HS-27A (cell line): ENCODE results near the gene MAP3K5.

Experiments
- DNase-seq: peaks from one replicate; pipeline ENCODE4 v3.0.0-alpha.2; 2012; ENCODE audit warnings: low read depth, missing footprints

The MAP3K5 gene

DNA sequence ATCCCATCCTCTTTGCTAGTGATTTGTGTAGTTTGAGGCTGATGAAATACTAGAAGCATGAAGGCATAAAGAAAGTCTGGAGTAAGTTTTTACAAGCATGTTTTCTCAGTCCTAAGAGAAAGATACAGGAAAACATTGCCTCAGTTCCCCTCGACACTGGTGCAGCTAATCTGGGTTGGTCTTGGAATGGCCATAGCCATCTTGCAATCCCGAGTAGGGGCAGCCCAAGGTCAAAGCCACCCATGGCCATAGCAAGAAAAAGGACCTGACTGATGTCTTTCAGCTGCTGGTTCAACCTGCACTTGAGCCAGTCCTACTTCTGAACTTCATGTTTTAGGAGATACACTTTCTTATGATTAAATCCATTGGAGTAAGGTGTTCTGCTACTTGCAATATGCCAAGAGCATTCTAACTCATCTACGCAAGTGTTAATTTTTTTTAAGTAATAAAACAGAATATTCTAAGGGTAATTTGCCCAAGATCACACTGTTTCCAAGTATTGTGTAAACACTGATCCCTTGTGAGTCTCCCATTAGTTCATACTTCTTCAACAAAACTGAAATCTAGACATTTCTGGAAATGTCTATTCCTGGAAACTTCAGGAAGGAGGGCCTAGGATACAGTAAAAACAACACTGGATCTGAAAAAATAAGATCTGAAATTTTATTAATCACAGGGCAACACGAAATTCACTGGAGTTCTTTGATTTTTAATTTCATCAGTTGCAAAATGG is 108.9 kb downstream of the MAP3K5 start:
- no peak for DNase-seq

- DNase-seq, result no peak
These were observed 110.0 kb downstream of the MAP3K5 start for GRCh38 chr6:136682292-136682691.

DNA sequence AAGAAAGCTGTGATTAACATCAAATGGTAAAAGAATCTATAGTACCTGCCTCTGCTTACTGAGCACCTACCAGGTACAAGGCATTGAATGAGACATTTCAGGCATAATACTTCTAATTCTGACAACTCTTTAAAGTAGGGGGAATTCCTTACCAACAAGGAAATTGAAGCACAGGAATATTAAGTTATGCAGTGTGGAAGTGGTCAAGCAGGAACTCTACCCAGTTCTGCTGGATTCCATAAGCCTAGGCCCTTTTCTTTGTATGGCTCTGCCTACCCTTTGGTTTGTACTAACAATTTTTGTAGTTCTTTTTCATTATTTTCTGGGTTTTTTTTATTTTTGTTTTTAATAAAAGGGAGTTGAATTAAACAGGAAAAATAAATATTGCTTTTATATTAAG is 114.5 kb downstream of the MAP3K5 start:
- no peak for DNase-seq

DNA sequence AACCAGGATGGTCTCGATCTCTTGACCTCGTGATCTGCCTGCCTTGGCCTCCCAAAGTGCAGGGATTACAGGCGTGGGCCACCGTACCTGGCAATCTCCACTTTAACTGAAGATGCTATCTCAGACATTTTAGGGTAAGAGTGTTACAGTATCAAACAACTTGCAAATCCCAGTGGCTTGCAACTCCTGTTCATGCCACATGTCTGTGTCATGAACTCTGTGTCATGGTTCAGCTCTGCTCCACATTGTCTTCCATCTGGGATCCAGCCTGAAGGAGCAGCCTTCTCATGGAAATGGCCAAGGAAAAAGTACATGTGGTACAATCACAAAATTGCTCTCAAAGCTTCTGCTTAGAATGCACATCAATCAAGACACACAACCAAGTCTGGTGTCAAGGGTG is 114.9 kb downstream of the MAP3K5 start:
- no peak for DNase-seq

- DNase-seq, result no peak
These were observed 116.2 kb downstream of the MAP3K5 start for GRCh38 chr6:136676075-136676474.

DNA sequence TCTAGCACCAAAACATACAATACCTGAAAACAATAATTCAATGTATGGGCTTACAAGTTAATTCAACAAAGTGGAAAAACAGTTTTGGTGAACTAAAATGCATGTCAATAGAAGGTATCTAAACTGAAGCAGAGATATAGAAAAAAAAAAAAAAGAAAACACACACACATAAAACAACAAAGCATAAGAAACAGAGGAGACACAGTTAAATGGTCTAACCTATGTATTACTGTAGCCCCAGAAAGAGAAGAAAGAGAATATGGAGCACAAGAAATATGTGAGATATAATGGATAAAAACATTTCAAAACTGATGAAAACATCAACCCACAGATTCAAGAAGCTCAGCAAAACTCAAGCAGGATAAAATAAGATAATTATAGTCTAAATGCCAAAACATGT is 118.7 kb downstream of the MAP3K5 start:
- no peak for DNase-seq

- DNase-seq, result no peak
These were observed 120.1 kb downstream of the MAP3K5 start for GRCh38 chr6:136672144-136672543.

GRCh38 chr6:136669299-136669699 is 123.0 kb downstream of the MAP3K5 start:
- no peak for DNase-seq

DNA sequence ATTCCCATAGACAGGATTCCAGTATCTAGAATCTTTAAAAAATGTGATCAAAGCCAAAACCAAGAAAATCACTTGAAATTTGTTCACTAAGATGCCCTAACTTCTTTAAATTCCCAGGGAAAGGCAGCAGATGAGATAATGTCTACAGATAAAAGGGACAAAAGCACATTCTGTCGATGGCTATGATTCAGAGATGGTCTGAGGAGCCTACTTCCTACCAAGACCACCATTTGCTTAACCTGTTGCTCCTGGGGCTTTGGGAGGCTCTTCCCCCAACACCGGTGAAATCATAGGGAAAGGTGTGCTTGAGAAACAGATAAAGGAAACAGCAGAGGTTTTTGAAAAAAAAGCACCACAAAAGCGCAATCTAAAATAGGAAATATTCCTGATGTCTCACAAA is 123.7 kb downstream of the MAP3K5 start:
- no peak for DNase-seq

- DNase-seq, result no peak
These were observed 126.2 kb downstream of the MAP3K5 start for GRCh38 chr6:136666041-136666440.

DNA sequence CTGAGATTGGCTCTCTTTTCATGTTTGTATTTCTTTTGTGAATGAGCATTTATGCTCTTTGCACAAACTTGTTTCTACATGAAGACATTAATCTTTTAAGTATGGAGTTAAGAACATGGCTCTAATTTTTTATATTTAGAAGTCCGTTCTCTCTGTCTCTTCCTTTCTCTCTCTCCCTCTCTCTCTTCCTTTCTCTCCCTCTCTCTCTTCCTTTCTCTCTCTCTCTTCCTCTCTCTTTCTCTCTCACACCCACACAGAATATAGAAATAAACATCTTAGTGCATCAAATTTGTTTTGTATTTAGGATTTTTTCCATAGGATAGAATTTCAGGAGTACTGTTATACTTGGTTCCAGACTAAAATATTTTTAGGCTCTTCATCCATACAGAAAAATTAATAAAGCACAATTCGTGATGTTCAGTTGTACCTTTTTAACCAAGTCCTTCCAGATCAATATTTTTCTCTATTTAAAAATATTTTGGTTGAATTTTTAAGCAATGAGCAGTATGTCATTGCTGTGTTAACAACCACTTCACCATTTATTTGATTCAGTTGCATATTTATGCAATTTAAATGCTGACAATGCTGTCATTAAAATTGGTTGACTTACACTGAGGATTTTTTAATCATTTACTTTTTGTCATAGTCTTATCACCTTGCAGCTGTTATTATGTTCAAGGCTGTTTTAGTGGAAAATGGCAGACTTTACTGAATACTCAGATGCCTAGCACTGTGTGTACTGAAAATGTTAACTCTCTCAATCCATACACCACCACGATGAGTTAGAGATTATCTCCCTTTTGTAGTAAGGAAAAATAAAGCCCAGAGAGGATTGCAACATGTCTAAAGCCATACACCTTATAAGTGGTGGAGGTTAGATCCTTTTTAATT is 129.7 kb downstream of the MAP3K5 start:
- no peak for DNase-seq

DNA sequence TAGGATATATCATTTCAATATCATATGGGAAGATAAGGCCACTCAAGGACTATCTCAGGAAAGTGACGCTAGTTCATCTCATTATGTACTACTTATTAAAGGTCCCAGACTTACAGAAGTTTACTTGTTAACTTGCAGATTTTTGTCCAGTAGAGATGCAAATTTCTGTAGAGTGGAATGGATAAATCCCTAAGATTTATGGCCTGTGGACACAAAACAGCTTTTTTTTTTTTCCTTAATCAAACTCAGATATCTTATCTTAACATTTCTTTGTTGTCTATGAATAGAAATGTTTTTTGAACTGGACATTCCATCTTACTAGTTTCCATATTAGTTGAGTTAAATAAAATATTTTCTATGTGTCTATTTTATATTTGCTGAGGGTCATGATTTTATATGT is 131.6 kb downstream of the MAP3K5 start:
- no peak for DNase-seq

- no peak for DNase-seq
These were observed 132.2 kb downstream of the MAP3K5 start for GRCh38 chr6:136659991-136660499.

DNA sequence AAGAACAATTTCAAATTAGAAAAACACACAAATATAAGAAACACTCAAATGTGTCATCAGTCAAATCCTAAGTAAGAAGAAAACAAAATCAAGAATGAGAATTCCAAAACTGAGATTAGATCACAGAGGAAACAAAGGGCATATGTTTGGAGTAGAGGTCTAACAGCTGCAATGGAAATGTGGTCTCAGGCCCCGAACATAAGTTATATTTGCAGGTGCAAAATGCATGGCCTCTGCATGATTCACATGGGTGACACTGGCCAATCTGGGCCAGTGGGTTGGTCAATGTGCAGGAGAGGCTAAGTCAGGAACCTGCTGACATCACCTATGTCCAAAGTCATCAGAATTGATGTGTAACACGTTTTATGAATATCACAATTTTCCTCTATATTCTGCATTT is 133.6 kb downstream of the MAP3K5 start:
- no peak for DNase-seq

DNA sequence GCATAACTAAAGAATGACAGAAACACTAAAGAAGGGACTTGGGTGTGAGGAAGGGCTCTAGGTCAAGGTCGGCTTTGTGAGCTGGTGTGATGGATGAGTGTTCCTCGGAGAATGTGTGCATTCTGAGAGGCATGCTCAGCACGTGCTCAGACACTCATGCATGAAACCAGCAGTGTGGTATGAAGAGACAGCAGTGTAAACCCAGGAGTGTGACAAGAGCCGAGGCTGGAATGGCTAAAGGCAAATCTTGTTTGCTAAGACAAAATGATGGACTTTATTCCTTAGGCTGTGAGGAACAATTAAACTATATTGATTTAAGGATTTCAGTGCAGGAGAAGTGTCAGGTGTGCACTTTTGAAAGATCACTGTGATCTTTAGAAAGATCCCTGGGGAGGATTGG is 134.6 kb downstream of the MAP3K5 start:
- DNase-seq, result no peak

DNA sequence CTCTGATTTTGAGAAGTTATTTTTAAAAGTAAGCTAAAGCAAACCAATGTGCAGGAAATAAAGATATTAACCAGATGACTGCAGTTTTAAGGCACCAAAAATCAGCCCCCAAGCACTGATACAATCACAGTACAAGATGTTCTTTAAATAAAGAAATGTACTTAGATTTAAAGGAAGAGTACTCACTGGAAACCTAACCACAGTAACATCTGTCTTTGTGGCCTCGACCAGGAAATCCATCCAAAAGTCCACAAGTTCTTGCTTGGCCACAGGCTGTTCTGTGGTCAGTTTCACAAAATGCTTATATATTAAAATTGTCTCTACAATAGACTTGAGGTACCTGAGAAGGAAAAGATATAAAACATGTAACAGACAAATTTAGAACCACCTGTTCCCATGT is 136.2 kb downstream of the MAP3K5 start:
- no peak for DNase-seq

DNA sequence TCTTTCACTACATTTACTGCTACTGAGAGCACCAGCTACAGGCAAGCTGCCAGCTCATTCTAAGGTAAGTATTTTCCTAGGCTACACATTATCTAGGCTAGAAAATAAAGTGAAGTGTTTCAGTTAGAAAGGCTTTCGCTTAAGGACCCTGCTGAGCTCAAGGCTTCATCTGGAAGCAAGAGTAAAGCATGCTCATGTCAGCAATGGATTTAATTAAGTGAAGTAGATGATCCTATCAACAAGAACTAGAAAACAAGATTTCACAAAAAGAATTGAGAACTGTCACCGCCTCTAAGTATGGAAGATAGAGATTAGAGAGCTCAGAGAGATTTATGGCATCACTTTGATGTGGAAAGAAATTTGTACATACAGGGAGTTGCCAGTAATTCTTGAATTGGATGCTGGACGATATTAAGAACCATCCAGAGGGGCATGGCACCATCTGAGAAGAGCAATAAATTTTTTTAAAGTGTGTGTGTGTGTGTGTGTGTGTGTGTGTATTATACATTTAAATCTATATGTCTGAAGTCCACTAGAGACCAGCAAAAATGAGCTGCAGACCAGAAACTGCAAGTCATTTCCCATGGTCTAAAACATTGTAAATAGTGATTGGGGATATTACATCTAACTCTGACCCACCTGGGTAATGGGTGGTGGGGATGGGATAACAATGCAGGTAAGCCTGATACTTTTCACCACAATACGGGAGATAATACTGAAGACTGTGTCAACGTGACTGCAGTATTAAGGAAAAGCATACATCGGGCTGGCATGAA is 136.8 kb downstream of the MAP3K5 start:
- DNase-seq, result no peak

DNA sequence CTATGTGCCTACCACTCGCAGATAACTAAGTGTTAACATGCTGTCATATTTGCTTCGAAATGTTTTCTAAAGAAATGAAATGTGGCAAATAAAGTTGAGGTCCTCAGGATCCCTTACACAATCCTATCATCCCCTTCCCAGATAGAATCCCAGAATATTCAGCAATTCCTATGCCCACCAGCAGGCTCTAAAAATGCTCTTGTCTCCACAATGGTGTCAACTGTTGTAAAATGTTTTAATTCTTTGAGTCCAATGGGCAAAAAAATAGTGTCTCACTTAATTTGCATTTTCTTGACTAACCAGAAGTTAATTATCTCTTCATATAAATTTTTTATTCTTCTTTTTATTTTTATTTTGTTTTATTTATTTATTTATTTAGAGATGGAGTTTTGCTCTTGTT is 138.2 kb downstream of the MAP3K5 start:
- no peak for DNase-seq

- DNase-seq, result no peak
These were observed 139.6 kb downstream of the MAP3K5 start for GRCh38 chr6:136652656-136653055.

- no peak for DNase-seq
These were observed 140.3 kb downstream of the MAP3K5 start for GRCh38 chr6:136651982-136652381.

- no peak for DNase-seq
These were observed 144.9 kb downstream of the MAP3K5 start for GRCh38 chr6:136647363-136647852.

GRCh38 chr6:136646377-136646776 is 145.9 kb downstream of the MAP3K5 start:
- DNase-seq, result no peak
